DOHH2 (cell line): ENCODE data around the gene CLINT1.
A peak's percentile ranks its signal among the peaks of the same experiment; 100 is the strongest.

Experiments
- H3F3A ChIP-seq: fragments of 200-600 bp; sonication (generic), shearing (Covaris generic); 2 replicates; pipeline ENCODE4 v1.6.0; 2016; ENCODE audit warnings: antibody characterized with exemption, mild to moderate bottlenecking; ENCODE audit not compliant: control insufficient read depth, insufficient read depth
- H3K27ac ChIP-seq: fragments of 200-600 bp; sonication (generic); 2 replicates; pipeline ENCODE4 v1.5.1; 2014; ENCODE audit warnings: low read depth, mild to moderate bottlenecking, low read length, moderate library complexity
- H3K27me3 ChIP-seq: fragments of 200-600 bp; sonication (generic); 2 replicates; pipeline ENCODE4 v1.6.1; 2014; ENCODE audit warnings: mild to moderate bottlenecking, low read length, mixed read lengths; ENCODE audit not compliant: control insufficient read depth
- H3K36me3 ChIP-seq: fragments of 200-600 bp; sonication (generic); 2 replicates; pipeline ENCODE4 v1.6.1; 2014; ENCODE audit warnings: mild to moderate bottlenecking, low read length, moderate library complexity, mixed read lengths; ENCODE audit not compliant: control insufficient read depth
- H3K4me1 ChIP-seq: fragments of 200-600 bp; sonication (generic); 2 replicates; pipeline ENCODE4 v1.6.1; 2014; ENCODE audit warnings: mild to moderate bottlenecking, low read length, mixed read lengths; ENCODE audit not compliant: control insufficient read depth
- H3K4me2 ChIP-seq: fragments of 200-600 bp; sonication (generic); 2 replicates; pipeline ENCODE4 v1.6.0; 2014; ENCODE audit warnings: mild to moderate bottlenecking, low read length, moderate library complexity
- H3K4me3 ChIP-seq: fragments of 200-600 bp; sonication (generic); 2 replicates; pipeline ENCODE4 v1.5.1; 2014; ENCODE audit warnings: mild to moderate bottlenecking, low read length, mixed read lengths
- H3K79me2 ChIP-seq: fragments of 200-600 bp; sonication (generic); 2 replicates; pipeline ENCODE4 v1.6.1; 2014; ENCODE audit warnings: mild to moderate bottlenecking, low read length, mixed read lengths; ENCODE audit not compliant: control insufficient read depth
- H3K9me2 ChIP-seq: fragments of 200-600 bp; sonication (generic); replicated peaks from 2 replicates; pipeline ENCODE4 v1.6.1; 2014; ENCODE audit warnings: mild to moderate bottlenecking, low read length, mixed read lengths; ENCODE audit not compliant: control insufficient read depth
- H3K9me3 ChIP-seq: fragments of 200-600 bp; sonication (generic); 2 replicates; pipeline ENCODE4 v1.6.1; 2014; ENCODE audit warnings: antibody characterized with exemption, low read length, mixed read lengths; ENCODE audit not compliant: control insufficient read depth, insufficient read depth
- H4K20me1 ChIP-seq: fragments of 200-600 bp; sonication (generic); 2 replicates; pipeline ENCODE4 v1.6.0; 2014; ENCODE audit warnings: low read depth, mild to moderate bottlenecking, antibody characterized with exemption, low read length, moderate library complexity; ENCODE audit not compliant: control insufficient read depth, insufficient read depth
- EZH2phosphoT487 ChIP-seq: fragments of 200-600 bp; sonication (generic); IDR thresholded peaks from 2 replicates; pipeline ENCODE4 v1.6.1; 2017; ENCODE audit warnings: borderline replicate concordance, mild to moderate bottlenecking, antibody characterized with exemption, low read length, moderate library complexity, mixed read lengths
- TF ChIP-seq, protein P1 (sequence below): fragments of 200-600 bp; sonication (generic); IDR thresholded peaks from one replicate; pipeline ENCODE4 v1.5.1; 2014; ENCODE audit warnings: antibody characterized with exemption, mild to moderate bottlenecking, low read depth, low read length; ENCODE audit not compliant: poor library complexity, severe bottlenecking

CLINT1 gene

DNA sequence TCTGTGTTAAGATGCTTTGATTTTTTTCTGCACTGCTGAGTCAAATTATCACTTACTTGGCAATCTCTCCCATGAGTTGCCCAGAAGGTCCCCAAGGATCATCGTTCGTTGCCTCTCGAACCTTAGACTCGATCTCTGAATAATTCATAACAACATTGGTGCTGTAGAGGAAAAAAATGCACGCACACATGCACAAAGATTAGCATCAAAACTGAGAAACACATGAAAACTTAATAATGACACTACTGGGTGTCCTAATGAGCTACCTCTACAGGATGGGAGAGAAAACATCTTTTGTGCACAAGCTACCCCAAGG is 41.6 kb downstream of the CLINT1 start:
- Histone ChIP-seq H3K4me2 (peak overlapping the region; percentile 2; the same call in 1 of the 2 replicates), H4K20me1 (peaks cover 4% of the 10 kb centered on the region), H3K4me3 (no peak overlapping the region), H3K27ac (peak overlapping the region; percentile 28), H3K4me1 (peaks cover 42% of the 10 kb centered on the region), H3K79me2 (peaks cover 65% of the 10 kb centered on the region), H3K36me3 (peaks cover 64% of the 10 kb centered on the region), H3K27me3 (no peaks in the 10 kb centered on the region), H3F3A (peaks cover 18% of the 10 kb centered on the region), H3K9me3 (no peaks in the 10 kb centered on the region), H3K9me2 (no peaks in the 10 kb centered on the region)
- TF ChIP-seq EZH2phosphoT487 = no peak
- TF ChIP-seq, protein P1, sequence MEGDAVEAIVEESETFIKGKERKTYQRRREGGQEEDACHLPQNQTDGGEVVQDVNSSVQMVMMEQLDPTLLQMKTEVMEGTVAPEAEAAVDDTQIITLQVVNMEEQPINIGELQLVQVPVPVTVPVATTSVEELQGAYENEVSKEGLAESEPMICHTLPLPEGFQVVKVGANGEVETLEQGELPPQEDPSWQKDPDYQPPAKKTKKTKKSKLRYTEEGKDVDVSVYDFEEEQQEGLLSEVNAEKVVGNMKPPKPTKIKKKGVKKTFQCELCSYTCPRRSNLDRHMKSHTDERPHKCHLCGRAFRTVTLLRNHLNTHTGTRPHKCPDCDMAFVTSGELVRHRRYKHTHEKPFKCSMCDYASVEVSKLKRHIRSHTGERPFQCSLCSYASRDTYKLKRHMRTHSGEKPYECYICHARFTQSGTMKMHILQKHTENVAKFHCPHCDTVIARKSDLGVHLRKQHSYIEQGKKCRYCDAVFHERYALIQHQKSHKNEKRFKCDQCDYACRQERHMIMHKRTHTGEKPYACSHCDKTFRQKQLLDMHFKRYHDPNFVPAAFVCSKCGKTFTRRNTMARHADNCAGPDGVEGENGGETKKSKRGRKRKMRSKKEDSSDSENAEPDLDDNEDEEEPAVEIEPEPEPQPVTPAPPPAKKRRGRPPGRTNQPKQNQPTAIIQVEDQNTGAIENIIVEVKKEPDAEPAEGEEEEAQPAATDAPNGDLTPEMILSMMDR = no peak

DNA sequence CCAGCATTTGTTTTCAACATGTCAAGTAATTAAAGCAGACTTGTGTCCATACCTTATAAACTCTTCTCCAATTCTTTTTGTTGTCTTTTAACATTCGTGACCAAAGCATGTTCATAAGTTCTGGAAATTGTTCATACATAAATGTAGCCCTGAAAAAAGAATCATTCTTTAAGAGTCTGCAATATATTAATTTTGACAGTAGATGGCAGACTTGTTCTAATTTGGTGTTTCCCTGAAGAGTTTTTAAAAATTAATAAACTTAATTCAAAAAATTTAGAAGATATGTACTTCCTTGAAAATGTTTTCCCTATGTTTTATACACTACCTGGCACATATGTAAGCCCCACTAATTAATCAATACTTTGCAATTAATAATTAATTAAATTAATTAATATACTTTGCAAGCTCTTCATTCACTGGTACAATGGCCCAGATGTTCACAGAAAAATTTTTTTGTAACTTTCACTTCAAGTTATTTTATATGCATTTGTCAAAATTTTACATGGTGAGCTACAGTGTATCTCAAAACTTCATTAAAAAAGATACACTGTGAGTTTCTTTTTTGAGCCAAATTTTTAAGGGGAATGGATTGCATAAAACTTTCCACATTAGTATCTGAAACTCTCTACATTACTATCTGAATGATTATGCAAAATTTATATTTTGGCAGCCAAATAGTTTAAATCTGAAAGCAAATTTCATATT is 42.1 kb downstream of the CLINT1 start:
- H3F3A ChIP-seq = peaks cover 18% of the 10 kb centered on the region
- H3K9me3 ChIP-seq = no peaks in the 10 kb centered on the region
- H3K4me1 ChIP-seq = peaks cover 36% of the 10 kb centered on the region
- H3K27me3 ChIP-seq = no peaks in the 10 kb centered on the region
- peaks cover 65% of the 10 kb centered on the region for H3K36me3 ChIP-seq
- no peaks in the 10 kb centered on the region for H3K9me2 ChIP-seq
- H4K20me1 ChIP-seq = peaks cover 4% of the 10 kb centered on the region
- no peak overlapping the region for H3K4me3 ChIP-seq
- H3K27ac ChIP-seq = peak overlapping the region; percentile 28
- TF ChIP-seq, protein P1 = peak; percentile 55
- TF ChIP-seq EZH2phosphoT487 = no peak
- peaks cover 60% of the 10 kb centered on the region for H3K79me2 ChIP-seq
- H3K4me2 ChIP-seq = peak overlapping the region; percentile 2; the same call in 1 of the 2 replicates

DNA sequence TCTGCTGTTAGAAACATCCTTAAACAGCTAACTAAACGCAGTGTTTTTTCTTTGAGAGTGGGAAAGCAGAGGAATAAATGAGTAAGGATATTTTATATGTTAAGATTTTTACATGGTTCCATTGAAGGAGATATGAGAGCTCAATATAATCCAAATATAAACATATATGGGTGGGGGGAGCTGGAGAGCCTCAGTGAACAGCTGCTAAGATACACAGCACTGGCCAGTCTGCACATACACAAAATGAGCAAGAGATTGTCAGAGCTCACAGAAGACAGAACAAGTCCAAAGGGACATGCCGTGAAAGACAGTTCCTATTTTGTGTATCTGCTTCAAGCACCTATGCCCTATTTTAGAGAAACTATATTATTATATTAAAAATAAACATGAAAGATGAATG is 46.9 kb downstream of the CLINT1 start:
- Histone ChIP-seq H3K27ac (no peak overlapping the region), H3K4me1 (peaks cover 2% of the 10 kb centered on the region), H3K4me2 (no peak overlapping the region), H3K36me3 (peaks cover 90% of the 10 kb centered on the region), H3F3A (peaks cover 3% of the 10 kb centered on the region), H3K79me2 (peaks cover 12% of the 10 kb centered on the region), H3K9me2 (no peaks in the 10 kb centered on the region), H3K9me3 (no peaks in the 10 kb centered on the region), H4K20me1 (no peaks in the 10 kb centered on the region), H3K4me3 (no peak overlapping the region), H3K27me3 (no peaks in the 10 kb centered on the region)
- TF ChIP-seq, protein P1 = no peak
- no peak for TF ChIP-seq EZH2phosphoT487
